C1 segment of cervical spinal cord (tissue), 14 donors: ENCODE results near the gene ZNF341.

Experiments used
- DNase-seq, 14 donors: peaks; one replicate each; lab custom pipeline; 2025; lab: John Stamatoyannopoulos, UW

Gene ZNF341

GRCh38 chr20:33824852-33825251, 93.1 kb downstream of the ZNF341 start:
- no peak for DNase-seq

- no peak for DNase-seq
Measured at GRCh38 chr20:33825340-33826269, 93.8 kb downstream of the ZNF341 start.

GRCh38 chr20:33826270-33826897, 94.6 kb downstream of the ZNF341 start:
- DNase-seq = no peak

GRCh38 chr20:33827109-33827508, 95.3 kb downstream of the ZNF341 start:
- no peak for DNase-seq

- DNase-seq = no peak
Measured at GRCh38 chr20:33827634-33828325, 96.0 kb downstream of the ZNF341 start.

- no peak for DNase-seq
Measured at GRCh38 chr20:33828326-33828844, 96.6 kb downstream of the ZNF341 start.

GRCh38 chr20:33828967-33829560, 97.3 kb downstream of the ZNF341 start:
- DNase-seq = no peak

- no peak for DNase-seq
Measured at GRCh38 chr20:33829636-33830035, 97.8 kb downstream of the ZNF341 start.

- DNase-seq = no peak
Measured at GRCh38 chr20:33830371-33830770, 98.6 kb downstream of the ZNF341 start.

- DNase-seq = peak in 6 of 14 donors; percentile 6 to 50 (median 36)
Measured at GRCh38 chr20:33832103-33832804, 100.5 kb downstream of the ZNF341 start.

GRCh38 chr20:33833333-33833732, 101.5 kb downstream of the ZNF341 start:
- no peak for DNase-seq

GRCh38 chr20:33835615-33836172, 103.9 kb downstream of the ZNF341 start:
- DNase-seq = no peak

GRCh38 chr20:33836277-33836676, 104.5 kb downstream of the ZNF341 start:
- no peak for DNase-seq

GRCh38 chr20:33837096-33837830, 105.5 kb downstream of the ZNF341 start:
- DNase-seq = no peak

GRCh38 chr20:33838035-33838864, 106.5 kb downstream of the ZNF341 start:
- no peak for DNase-seq

- no peak for DNase-seq
Measured at GRCh38 chr20:33839591-33839990, 107.8 kb downstream of the ZNF341 start.

- no peak for DNase-seq
Measured at GRCh38 chr20:33840160-33840559, 108.4 kb downstream of the ZNF341 start.

- no peak for DNase-seq
Measured at GRCh38 chr20:33840759-33841435, 109.1 kb downstream of the ZNF341 start.

GRCh38 chr20:33841436-33841799, 109.6 kb downstream of the ZNF341 start:
- DNase-seq = no peak
